HepG2 (cell line): ENCODE results near the gene NOTCH4. TPM values are rescaled to one million over a fixed set of nuclear protein-coding genes. Genes with fewer than 3 reads are reported as not detected.

ENCODE experiments used
- AGO1 ChIP-seq: fragments of 200-400 bp; formaldehyde crosslinking; IDR thresholded peaks from 2 replicates; pipeline ENCODE4 v1.6.1; 2017; ENCODE audit warnings: mild to moderate bottlenecking, low read depth, low read length, moderate library complexity; ENCODE audit not compliant: poor library complexity, severe bottlenecking
- ASH2L ChIP-seq: fragments of 300-600, 200-600 bp; sonication (generic); IDR thresholded peaks from 2 replicates; pipeline ENCODE4 v1.7.0; 2017; ENCODE audit warnings: low read depth, mild to moderate bottlenecking, moderate library complexity, mixed read lengths, low read length; ENCODE audit not compliant: insufficient read length
- BCL6 ChIP-seq: IDR thresholded peaks from 2 replicates; pipeline ENCODE4 v1.6.1; 2016; ENCODE audit warnings: missing genetic modification reagents, missing compliant biosample characterization
- CHD2 ChIP-seq: IDR thresholded peaks from 2 replicates; pipeline ENCODE4 v1.6.1; 2011; ENCODE audit warnings: low read depth, low read length, improper control_type of control experiment
- HIVEP1 ChIP-seq: sonication (generic); formaldehyde crosslinking; IDR thresholded peaks from 2 replicates; pipeline ENCODE4 v1.4.0; 2020; ENCODE audit warnings: mild to moderate bottlenecking, missing genetic modification reagents
- ISX ChIP-seq: sonication (generic); formaldehyde crosslinking; conservative IDR thresholded peaks from 2 replicates; pipeline ENCODE4 v1.5.0; 2020; ENCODE audit warnings: missing genetic modification reagents
- NFE2 ChIP-seq: sonication (generic); formaldehyde crosslinking; IDR thresholded peaks from 2 replicates; pipeline ENCODE4 v1.4.0; 2020; ENCODE audit warnings: missing genetic modification reagents
- SP5 ChIP-seq: IDR thresholded peaks from 2 replicates; pipeline ENCODE4 v1.6.1; 2016; ENCODE audit warnings: low read depth, borderline replicate concordance
- STAT5B ChIP-seq: sonication (generic); formaldehyde crosslinking; IDR thresholded peaks from 2 replicates; pipeline ENCODE4 v1.4.0; 2020; ENCODE audit warnings: missing genetic modification reagents
- TBX2 ChIP-seq: sonication (generic); formaldehyde crosslinking; IDR thresholded peaks from 2 replicates; pipeline ENCODE4 v1.5.0; 2020; ENCODE audit warnings: missing genetic modification reagents, mild to moderate bottlenecking, borderline replicate concordance
- YY1 ChIP-seq: IDR thresholded peaks from 2 replicates; pipeline ENCODE4 v1.6.1; 2011; ENCODE audit warnings: low read length, low read depth, moderate library complexity, mild to moderate bottlenecking; ENCODE audit not compliant: insufficient read depth, insufficient replicate concordance
- ZFP36 ChIP-seq: fragments of 150-350 bp; IDR thresholded peaks from 2 replicates; pipeline ENCODE4 v1.6.1; 2018; ENCODE audit warnings: borderline replicate concordance, low read length, low read depth; ENCODE audit not compliant: partially characterized antibody
- ZFP37 ChIP-seq: sonication (generic); formaldehyde crosslinking; IDR thresholded peaks from 2 replicates; pipeline ENCODE4 v1.4.0; 2020; ENCODE audit warnings: missing genetic modification reagents, borderline replicate concordance
- ZMYM4 ChIP-seq: sonication (generic); formaldehyde crosslinking; IDR thresholded peaks from 2 replicates; pipeline ENCODE4 v1.8.1; 2023; ENCODE audit warnings: mild to moderate bottlenecking, missing genetic modification reagents
- ZNF30 ChIP-seq: sonication (generic); formaldehyde crosslinking; IDR thresholded peaks from 2 replicates; pipeline ENCODE4 v1.5.0; 2020; ENCODE audit warnings: mild to moderate bottlenecking, missing genetic modification reagents
- ZNF776 ChIP-seq: sonication (generic); formaldehyde crosslinking; IDR thresholded peaks from 2 replicates; pipeline ENCODE4 v1.4.0; 2020; ENCODE audit warnings: mild to moderate bottlenecking, missing genetic modification reagents
- polyA plus RNA-seq, 8 experiments: library from polyadenylated mRNA; depleted of rRNA in 3 of 8; stranded (reverse) in 7 of 8; unstranded in 1 of 8; fragments of >200 nt; fragmentation: Illumina TruSeq in 4 of 8; extraction: Trizol in 4 of 8; gene quantifications; 2 replicates each; pipeline versions ENCODE4 v1.2.1 to v1.2.3, GENCODE V29; 2011 to 2016; ENCODE audit warnings: low read depth in 4 of 8, missing spikeins in 1 of 8, mixed read lengths in 1 of 8; ENCODE audit not compliant: insufficient read depth in 1 of 8
- total RNA-seq, 5 experiments: library from RNA; depleted of rRNA; stranded (reverse); fragments of >200 nt; fragmentation: Illumina TruSeq; extraction: Trizol; gene quantifications; 2 replicates each; pipeline ENCODE4 v1.2.3, GENCODE V29; 2016; ENCODE audit warnings: low read depth in 1 of 5
- TF ChIP-seq, protein P1 (sequence below): sonication (generic); formaldehyde crosslinking; conservative IDR thresholded peaks from 2 replicates; pipeline ENCODE4 v1.4.0; 2020; ENCODE audit warnings: mild to moderate bottlenecking, missing genetic modification reagents, moderate library complexity
- TF ChIP-seq, protein P2 (sequence below): sonication (generic); formaldehyde crosslinking; IDR thresholded peaks from 2 replicates; pipeline ENCODE4 v1.5.0; 2020; ENCODE audit warnings: mild to moderate bottlenecking, missing genetic modification reagents
- TF ChIP-seq, protein P3 (sequence below): sonication (generic); formaldehyde crosslinking; IDR thresholded peaks from 2 replicates; pipeline ENCODE4 v1.4.0; 2020; ENCODE audit warnings: missing genetic modification reagents, mild to moderate bottlenecking, borderline replicate concordance

Gene NOTCH4
- total and polyA plus RNA-seq, 2 of the 13 experiments (the other 11 are each of a cell fraction or from before 2014, with no cell fraction given): 0.51 to 0.83 TPM

DNA sequence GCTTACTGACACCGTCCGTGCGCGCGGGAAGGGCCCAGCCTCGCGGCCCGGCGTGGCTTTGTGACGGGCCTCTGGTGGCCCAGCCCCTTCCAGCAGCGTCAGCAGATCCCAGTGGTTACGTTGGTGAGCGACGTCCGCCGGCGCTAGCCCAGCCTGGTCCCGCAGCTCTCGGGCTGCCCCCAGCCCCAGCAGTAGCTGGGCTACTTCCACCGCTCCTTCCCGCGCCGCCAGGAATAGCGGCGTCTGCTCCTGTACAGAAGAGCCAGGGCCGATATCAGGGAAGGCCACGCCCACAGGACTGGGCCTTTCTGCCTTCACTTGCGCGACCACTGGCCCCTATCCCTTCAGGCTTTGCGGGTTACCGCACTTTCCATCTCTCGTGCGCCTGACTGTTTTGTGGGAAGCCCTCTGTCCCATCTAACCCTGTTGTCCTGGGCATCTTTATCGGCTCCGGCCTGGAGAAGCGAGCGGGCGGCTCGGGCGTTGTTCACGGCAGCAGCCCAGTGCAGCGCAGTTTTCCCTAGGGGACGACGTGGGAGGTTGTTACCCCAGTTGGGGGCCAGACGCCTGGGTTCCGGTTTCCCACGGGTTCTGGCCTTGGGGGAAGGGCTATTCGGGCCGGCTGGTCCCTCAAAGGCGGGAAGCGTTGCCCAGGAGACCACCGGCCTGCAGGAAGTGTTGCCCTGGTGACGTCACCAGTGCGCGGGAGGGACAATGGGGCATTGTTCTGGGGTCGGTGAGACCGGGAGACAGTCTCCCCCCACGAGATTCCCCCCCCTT, 27.8 kb downstream of the NOTCH4 start (continued):
- TF ChIP-seq, protein P1, sequence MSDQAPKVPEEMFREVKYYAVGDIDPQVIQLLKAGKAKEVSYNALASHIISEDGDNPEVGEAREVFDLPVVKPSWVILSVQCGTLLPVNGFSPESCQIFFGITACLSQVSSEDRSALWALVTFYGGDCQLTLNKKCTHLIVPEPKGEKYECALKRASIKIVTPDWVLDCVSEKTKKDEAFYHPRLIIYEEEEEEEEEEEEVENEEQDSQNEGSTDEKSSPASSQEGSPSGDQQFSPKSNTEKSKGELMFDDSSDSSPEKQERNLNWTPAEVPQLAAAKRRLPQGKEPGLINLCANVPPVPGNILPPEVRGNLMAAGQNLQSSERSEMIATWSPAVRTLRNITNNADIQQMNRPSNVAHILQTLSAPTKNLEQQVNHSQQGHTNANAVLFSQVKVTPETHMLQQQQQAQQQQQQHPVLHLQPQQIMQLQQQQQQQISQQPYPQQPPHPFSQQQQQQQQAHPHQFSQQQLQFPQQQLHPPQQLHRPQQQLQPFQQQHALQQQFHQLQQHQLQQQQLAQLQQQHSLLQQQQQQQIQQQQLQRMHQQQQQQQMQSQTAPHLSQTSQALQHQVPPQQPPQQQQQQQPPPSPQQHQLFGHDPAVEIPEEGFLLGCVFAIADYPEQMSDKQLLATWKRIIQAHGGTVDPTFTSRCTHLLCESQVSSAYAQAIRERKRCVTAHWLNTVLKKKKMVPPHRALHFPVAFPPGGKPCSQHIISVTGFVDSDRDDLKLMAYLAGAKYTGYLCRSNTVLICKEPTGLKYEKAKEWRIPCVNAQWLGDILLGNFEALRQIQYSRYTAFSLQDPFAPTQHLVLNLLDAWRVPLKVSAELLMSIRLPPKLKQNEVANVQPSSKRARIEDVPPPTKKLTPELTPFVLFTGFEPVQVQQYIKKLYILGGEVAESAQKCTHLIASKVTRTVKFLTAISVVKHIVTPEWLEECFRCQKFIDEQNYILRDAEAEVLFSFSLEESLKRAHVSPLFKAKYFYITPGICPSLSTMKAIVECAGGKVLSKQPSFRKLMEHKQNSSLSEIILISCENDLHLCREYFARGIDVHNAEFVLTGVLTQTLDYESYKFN (CRISPR knock-in tag): no peak; the same call in none of the 2 replicates
- TF ChIP-seq ZFP36 (no peak), ZNF30 (CRISPR knock-in tag) (no peak), ZFP37 (CRISPR knock-in tag) (no peak), BCL6 (peak; percentile 3), SP5 (CRISPR knock-in tag) (no peak), AGO1 (peak; percentile 47), TBX2 (CRISPR knock-in tag) (peak; percentile 81), YY1 (peak; percentile 46), NFE2 (CRISPR knock-in tag) (0 out of 2 replicates have a peak, but pooled peaks have one; percentile 5), CHD2 (peak; percentile 14; the same call in 1 of the 2 replicates), ISX (CRISPR knock-in tag) (no peak; the same call in 1 of the 2 replicates), HIVEP1 (CRISPR knock-in tag) (peak; percentile 68; the same call in 1 of the 2 replicates), ZNF776 (CRISPR knock-in tag) (peak; percentile 82; the same call in 1 of the 2 replicates), ZMYM4 (CRISPR knock-in tag) (peak; percentile 82), ASH2L (peak; percentile 58), STAT5B (CRISPR knock-in tag) (peak; percentile 81; the same call in 1 of the 2 replicates)
- TF ChIP-seq, protein P2, sequence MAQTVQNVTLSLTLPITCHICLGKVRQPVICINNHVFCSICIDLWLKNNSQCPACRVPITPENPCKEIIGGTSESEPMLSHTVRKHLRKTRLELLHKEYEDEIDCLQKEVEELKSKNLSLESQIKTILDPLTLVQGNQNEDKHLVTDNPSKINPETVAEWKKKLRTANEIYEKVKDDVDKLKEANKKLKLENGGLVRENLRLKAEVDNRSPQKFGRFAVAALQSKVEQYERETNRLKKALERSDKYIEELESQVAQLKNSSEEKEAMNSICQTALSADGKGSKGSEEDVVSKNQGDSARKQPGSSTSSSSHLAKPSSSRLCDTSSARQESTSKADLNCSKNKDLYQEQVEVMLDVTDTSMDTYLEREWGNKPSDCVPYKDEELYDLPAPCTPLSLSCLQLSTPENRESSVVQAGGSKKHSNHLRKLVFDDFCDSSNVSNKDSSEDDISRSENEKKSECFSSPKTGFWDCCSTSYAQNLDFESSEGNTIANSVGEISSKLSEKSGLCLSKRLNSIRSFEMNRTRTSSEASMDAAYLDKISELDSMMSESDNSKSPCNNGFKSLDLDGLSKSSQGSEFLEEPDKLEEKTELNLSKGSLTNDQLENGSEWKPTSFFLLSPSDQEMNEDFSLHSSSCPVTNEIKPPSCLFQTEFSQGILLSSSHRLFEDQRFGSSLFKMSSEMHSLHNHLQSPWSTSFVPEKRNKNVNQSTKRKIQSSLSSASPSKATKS (CRISPR knock-in tag): no peak; the same call in 1 of the 2 replicates
- TF ChIP-seq, protein P3, sequence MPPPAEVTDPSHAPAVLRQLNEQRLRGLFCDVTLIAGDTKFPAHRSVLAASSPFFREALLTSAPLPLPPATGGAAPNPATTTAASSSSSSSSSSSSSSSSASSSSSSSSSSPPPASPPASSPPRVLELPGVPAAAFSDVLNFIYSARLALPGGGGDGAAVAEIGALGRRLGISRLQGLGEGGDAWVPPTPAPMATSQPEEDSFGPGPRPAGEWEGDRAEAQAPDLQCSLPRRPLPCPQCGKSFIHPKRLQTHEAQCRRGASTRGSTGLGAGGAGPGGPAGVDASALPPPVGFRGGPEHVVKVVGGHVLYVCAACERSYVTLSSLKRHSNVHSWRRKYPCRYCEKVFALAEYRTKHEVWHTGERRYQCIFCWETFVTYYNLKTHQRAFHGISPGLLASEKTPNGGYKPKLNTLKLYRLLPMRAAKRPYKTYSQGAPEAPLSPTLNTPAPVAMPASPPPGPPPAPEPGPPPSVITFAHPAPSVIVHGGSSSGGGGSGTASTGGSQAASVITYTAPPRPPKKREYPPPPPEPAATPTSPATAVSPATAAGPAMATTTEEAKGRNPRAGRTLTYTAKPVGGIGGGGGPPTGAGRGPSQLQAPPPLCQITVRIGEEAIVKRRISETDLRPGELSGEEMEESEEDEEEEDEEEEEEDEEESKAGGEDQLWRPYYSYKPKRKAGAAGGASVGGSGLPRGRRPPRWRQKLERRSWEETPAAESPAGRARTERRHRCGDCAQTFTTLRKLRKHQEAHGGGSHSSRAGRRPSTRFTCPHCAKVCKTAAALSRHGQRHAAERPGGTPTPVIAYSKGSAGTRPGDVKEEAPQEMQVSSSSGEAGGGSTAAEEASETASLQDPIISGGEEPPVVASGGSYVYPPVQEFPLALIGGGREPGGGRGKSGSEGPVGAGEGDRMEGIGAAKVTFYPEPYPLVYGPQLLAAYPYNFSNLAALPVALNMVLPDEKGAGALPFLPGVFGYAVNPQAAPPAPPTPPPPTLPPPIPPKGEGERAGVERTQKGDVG (CRISPR knock-in tag): no peak; the same call in 1 of the 2 replicates
